Measurements from ENCODE around the gene IRF8. TPM values are rescaled to one million over a fixed set of nuclear protein-coding genes. Genes with fewer than 3 reads are reported as not detected.

The IRF8 gene
- polyA plus RNA-seq, 1 of the 3 experiments (the other 2 are of a cell fraction), result not detected

DNA sequence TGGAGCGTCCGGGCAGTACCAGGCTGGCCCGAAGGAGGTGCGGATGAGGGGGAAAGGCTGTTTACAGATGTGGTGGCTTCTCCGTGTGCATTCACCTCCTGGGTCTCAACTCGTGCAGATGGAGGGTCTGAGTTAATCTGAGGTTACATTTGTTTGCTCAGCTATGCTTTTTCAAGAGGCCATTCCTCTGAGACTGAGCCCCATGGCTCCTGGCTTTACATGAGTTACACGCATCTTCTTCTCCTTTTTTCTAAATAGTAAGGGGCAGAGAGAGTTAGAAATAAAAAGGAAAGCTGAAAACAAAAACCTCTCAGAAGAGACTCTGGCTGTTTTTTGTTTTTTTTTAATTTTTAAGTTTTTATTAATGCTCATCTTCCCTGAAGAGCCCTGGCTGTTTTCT lies 29.0 kb downstream of the IRF8 start:
- Histone ChIP-seq H3K4me3 (ENCODE audit: low read depth in 2 of 2, low read length in 1 of 2) (no peak overlapping the region), H3K79me2 (ENCODE audit: insufficient read depth) (no peaks in the 10 kb centered on the region), H3K4me2 (no peak overlapping the region), H3K27ac (ENCODE audit: low read depth in 2 of 2, low read length in 1 of 2) (no peak overlapping the region), H3K27me3 (ENCODE audit: insufficient read depth) (peaks cover 94% of the 10 kb centered on the region), H2AFZ (ENCODE audit: low read depth) (no peak overlapping the region), H3K9me2 (no peaks in the 10 kb centered on the region), H3K9ac (no peak overlapping the region), H3K9me3 (no peaks in the 10 kb centered on the region), H3F3A (replicated peaks; ENCODE audit: insufficient read depth) (no peaks in the 10 kb centered on the region), H3K36me3 (replicated peaks in 1 of 2; ENCODE audit: control insufficient read depth in 1 of 2, insufficient read depth in 2 of 2, low read length in 1 of 2) (no peaks in the 10 kb centered on the region), H4K20me1 (ENCODE audit: insufficient read depth) (no peaks in the 10 kb centered on the region), H3K4me1 (ENCODE audit: control insufficient read depth in 1 of 2, insufficient read depth in 2 of 2, low read depth in 1 of 2, low read length in 1 of 2) (no peaks in the 10 kb centered on the region)
- CTCF ChIA-PET, result interaction anchor here (0.6 to 1.4 kb wide), 3 partner anchors 10 to 324 kb away, joined by 3 to 4 read pairs (median 3); no protein-coding TSS in a partner anchor
- 33% methylated on average over 6 of the region's 7 CpGs for WGBS (ENCODE audit: low lambda C conversion rate)
- TF ChIP-seq, protein P1, sequence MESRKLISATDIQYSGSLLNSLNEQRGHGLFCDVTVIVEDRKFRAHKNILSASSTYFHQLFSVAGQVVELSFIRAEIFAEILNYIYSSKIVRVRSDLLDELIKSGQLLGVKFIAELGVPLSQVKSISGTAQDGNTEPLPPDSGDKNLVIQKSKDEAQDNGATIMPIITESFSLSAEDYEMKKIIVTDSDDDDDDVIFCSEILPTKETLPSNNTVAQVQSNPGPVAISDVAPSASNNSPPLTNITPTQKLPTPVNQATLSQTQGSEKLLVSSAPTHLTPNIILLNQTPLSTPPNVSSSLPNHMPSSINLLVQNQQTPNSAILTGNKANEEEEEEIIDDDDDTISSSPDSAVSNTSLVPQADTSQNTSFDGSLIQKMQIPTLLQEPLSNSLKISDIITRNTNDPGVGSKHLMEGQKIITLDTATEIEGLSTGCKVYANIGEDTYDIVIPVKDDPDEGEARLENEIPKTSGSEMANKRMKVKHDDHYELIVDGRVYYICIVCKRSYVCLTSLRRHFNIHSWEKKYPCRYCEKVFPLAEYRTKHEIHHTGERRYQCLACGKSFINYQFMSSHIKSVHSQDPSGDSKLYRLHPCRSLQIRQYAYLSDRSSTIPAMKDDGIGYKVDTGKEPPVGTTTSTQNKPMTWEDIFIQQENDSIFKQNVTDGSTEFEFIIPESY (IDR thresholded peaks at IDR 0.05; ENCODE audit: borderline replicate concordance, low read depth), result no peak
- TF ChIP-seq JUND (IDR thresholded peaks at IDR 0.05) (no peak), RAD21 (IDR thresholded peaks at IDR 0.05; ENCODE audit: low read length) (no peak), GATA2 (CRISPR knock-in tag; IDR thresholded peaks at IDR 0.05) (no peak), NRF1 (IDR thresholded peaks at IDR 0.05; ENCODE audit: low read depth, low read length) (no peak), EP300 (IDR thresholded peaks at IDR 0.05; ENCODE audit: borderline replicate concordance in 1 of 2, low read depth in 1 of 2, low read length in 1 of 2) (no peak), FOXJ3 (CRISPR knock-in tag; IDR thresholded peaks at IDR 0.05) (no peak), TCF12 (IDR thresholded peaks at IDR 0.05) (no peak), TAF1 (IDR thresholded peaks at IDR 0.05; ENCODE audit: borderline replicate concordance, low read depth, low read length) (no peak), YY1 (IDR thresholded peaks at IDR 0.05; ENCODE audit: low read depth) (no peak), POLR2AphosphoS5 (IDR thresholded peaks at IDR 0.05; ENCODE audit: low read depth, low read length) (no peak), SIN3A (IDR thresholded peaks at IDR 0.05; ENCODE audit: borderline replicate concordance, low read depth, low read length) (no peak), EZH2phosphoT487 (IDR thresholded peaks at IDR 0.05; ENCODE audit: borderline replicate concordance, low read depth) (no peak)
- TF ChIP-seq, protein P2, sequence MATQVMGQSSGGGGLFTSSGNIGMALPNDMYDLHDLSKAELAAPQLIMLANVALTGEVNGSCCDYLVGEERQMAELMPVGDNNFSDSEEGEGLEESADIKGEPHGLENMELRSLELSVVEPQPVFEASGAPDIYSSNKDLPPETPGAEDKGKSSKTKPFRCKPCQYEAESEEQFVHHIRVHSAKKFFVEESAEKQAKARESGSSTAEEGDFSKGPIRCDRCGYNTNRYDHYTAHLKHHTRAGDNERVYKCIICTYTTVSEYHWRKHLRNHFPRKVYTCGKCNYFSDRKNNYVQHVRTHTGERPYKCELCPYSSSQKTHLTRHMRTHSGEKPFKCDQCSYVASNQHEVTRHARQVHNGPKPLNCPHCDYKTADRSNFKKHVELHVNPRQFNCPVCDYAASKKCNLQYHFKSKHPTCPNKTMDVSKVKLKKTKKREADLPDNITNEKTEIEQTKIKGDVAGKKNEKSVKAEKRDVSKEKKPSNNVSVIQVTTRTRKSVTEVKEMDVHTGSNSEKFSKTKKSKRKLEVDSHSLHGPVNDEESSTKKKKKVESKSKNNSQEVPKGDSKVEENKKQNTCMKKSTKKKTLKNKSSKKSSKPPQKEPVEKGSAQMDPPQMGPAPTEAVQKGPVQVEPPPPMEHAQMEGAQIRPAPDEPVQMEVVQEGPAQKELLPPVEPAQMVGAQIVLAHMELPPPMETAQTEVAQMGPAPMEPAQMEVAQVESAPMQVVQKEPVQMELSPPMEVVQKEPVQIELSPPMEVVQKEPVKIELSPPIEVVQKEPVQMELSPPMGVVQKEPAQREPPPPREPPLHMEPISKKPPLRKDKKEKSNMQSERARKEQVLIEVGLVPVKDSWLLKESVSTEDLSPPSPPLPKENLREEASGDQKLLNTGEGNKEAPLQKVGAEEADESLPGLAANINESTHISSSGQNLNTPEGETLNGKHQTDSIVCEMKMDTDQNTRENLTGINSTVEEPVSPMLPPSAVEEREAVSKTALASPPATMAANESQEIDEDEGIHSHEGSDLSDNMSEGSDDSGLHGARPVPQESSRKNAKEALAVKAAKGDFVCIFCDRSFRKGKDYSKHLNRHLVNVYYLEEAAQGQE (IDR thresholded peaks at IDR 0.05; ENCODE audit: low read depth, low read length), result no peak
- TF ChIP-seq, protein P3, sequence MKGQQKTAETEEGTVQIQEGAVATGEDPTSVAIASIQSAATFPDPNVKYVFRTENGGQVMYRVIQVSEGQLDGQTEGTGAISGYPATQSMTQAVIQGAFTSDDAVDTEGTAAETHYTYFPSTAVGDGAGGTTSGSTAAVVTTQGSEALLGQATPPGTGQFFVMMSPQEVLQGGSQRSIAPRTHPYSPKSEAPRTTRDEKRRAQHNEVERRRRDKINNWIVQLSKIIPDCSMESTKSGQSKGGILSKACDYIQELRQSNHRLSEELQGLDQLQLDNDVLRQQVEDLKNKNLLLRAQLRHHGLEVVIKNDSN (IDR thresholded peaks at IDR 0.05; ENCODE audit: borderline replicate concordance, low read depth), result no peak
- POLR2A ChIA-PET, result no interaction called here
- DNase-seq, result no peak

All from SK-N-SH (cell line).